OCI-LY3 (cell line): ENCODE data around the gene FILIP1L.

Experiments
- CTCF ChIP-seq: fragments of 200-600, 300-600 bp; sonication (generic); IDR thresholded peaks from 2 replicates; pipeline ENCODE4 v1.5.1; 2014; ENCODE audit warnings: antibody characterized with exemption, low read length, low read depth
- EZH2phosphoT487 ChIP-seq: fragments of 200-600 bp; shearing (Covaris generic); IDR thresholded peaks from 2 replicates; pipeline ENCODE4 v1.6.1; 2018; ENCODE audit warnings: antibody characterized with exemption, mixed run types, low read depth

- TF ChIP-seq EZH2phosphoT487, result no peak
- TF ChIP-seq CTCF, result no peak
Measured at GRCh38 chr3:99910752-99911290, 203.5 kb downstream of the FILIP1L start.
